ENCODE measurements around the gene GALK2.

The GALK2 gene

DNA sequence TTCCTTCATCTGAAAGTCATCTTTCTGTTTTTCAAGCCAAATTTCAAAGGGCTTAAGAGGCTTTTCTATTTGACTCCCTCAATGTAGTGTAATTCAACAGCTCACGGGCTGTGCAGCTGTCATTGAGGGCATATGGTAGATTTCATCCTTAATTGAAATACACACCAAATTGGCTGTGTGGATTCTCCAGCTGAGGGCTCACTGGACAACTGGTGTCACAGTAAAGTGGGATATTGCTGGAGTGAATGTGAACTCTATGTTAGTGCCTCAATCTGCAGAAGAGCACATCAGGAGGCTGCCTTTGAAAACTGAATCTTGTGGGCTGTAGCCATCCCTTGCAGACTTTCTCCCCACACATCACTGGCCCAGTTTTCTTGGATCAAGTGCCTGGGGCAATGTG is 120.1 kb downstream of the GALK2 start:
- no peak overlapping the region for H3K4me3 ChIP-seq (ENCODE audit: low read depth, low read length)
- TF ChIP-seq, protein P1, sequence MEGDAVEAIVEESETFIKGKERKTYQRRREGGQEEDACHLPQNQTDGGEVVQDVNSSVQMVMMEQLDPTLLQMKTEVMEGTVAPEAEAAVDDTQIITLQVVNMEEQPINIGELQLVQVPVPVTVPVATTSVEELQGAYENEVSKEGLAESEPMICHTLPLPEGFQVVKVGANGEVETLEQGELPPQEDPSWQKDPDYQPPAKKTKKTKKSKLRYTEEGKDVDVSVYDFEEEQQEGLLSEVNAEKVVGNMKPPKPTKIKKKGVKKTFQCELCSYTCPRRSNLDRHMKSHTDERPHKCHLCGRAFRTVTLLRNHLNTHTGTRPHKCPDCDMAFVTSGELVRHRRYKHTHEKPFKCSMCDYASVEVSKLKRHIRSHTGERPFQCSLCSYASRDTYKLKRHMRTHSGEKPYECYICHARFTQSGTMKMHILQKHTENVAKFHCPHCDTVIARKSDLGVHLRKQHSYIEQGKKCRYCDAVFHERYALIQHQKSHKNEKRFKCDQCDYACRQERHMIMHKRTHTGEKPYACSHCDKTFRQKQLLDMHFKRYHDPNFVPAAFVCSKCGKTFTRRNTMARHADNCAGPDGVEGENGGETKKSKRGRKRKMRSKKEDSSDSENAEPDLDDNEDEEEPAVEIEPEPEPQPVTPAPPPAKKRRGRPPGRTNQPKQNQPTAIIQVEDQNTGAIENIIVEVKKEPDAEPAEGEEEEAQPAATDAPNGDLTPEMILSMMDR (IDR thresholded peaks at IDR 0.05; ENCODE audit: control insufficient read depth, extremely low read depth, insufficient read depth) = no peak
- no peak for DNase-seq (ENCODE audit: low read depth)

DNA sequence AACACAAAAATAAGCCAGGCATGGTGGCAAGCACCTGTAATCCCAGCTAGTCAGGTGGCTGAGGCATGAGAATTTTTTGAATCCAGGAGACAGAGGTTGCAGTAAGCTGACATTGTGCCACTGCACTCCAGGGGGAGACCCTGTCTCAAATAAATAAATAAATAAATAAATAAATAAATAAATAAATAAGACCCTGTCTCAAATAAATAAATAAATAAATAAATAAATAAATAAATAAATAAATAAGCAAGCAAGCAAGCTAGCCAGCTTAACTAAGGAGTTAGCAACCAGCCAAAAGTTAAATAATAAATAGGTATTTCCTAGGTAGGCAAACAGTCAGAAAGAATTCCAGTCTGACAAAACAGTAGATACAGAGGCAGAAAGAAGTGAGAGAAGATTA is 123.9 kb downstream of the GALK2 start:
- DNase-seq (ENCODE audit: low read depth) = no peak
- H3K4me3 ChIP-seq (ENCODE audit: low read depth, low read length) = no peak overlapping the region
- TF ChIP-seq, protein P1 (IDR thresholded peaks at IDR 0.05; ENCODE audit: control insufficient read depth, extremely low read depth, insufficient read depth) = no peak

DNA sequence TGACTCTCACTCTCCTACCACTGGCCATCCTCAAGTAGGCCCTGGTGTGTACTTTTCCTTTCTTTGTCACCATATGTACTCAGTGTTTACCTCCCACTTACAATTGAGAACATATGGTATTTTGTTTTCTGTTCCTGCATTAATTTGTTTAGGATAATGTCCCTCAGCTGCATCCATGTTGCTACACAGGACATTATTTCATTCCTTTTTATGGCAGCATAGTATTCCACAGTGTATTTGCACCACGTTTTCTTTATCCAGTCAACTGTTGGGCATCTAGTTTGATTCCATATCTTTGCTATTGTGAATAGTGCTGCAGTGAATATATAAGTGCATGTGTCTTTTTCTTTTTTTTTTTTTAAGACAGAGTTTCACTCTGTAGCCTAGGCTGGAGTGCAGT is 126.2 kb downstream of the GALK2 start:
- no peak for DNase-seq (ENCODE audit: low read depth)
- H3K4me3 ChIP-seq (ENCODE audit: low read depth, low read length) = no peak overlapping the region
- TF ChIP-seq, protein P1 (IDR thresholded peaks at IDR 0.05; ENCODE audit: control insufficient read depth, extremely low read depth, insufficient read depth) = no peak

DNA sequence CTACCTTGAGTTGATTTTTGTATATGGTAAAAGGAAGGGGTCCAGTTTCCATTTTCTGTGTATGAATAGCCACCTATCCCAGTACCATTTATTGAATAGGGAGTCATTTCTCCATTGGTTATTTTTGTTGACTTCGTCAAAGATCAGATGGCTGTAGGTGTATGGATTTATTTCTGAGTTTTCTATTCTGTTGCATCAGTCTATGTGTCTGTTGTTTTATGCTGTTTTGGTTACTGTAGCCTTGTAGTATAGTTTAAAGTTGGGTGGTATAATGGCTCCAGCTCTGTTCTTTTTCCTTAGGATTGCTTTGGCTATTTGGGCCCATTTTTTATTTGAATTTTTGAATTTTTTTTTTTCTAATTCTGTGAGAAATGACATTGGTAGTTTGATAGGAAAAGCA is 127.5 kb downstream of the GALK2 start:
- TF ChIP-seq, protein P1 (IDR thresholded peaks at IDR 0.05; ENCODE audit: control insufficient read depth, extremely low read depth, insufficient read depth) = no peak
- DNase-seq (ENCODE audit: low read depth) = no peak
- no peak overlapping the region for H3K4me3 ChIP-seq (ENCODE audit: low read depth, low read length)

DNA sequence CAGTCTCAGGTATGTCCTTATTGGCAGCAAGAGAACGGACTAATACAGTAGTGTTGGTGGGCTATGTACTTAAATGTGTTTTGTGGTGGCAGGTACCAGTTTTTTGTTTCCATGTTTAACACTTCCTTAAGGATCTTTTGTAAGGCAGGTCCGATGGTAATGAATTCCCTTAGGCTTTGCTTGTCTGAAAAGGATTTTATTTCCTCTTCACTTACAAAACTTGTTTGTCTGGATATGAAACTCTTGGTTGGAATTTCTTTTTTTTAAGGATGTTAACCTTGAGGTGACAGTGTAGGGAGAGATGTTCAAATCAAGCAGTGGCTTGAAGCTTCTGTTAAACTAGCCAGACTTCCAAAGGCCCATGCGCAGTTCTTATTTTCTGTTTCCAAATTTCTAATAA is 130.8 kb downstream of the GALK2 start:
- no peak overlapping the region for H3K4me3 ChIP-seq (ENCODE audit: low read depth, low read length)
- TF ChIP-seq, protein P1 (IDR thresholded peaks at IDR 0.05; ENCODE audit: control insufficient read depth, extremely low read depth, insufficient read depth) = no peak
- DNase-seq (ENCODE audit: low read depth) = no peak

DNA sequence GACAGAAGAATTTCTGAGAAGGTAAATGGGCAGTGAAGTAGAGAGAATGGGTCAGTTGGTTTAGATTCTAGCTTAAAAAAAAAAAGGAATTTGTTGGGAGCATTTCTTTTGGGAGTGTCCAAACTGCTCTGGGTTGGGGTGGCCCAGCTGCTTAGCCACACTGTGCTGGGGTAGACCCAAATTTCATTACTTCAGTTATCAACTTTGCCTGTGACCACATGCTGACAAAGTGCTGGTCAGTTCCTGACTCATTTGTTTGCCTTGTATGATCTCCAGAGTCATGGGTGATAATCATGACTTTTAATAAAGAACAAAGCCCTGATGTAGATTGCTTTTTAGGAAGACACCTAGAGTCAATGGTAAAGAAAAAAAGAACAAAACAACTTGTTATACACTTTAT is 131.5 kb downstream of the GALK2 start:
- DNase-seq (ENCODE audit: low read depth) = no peak
- TF ChIP-seq, protein P1 (IDR thresholded peaks at IDR 0.05; ENCODE audit: control insufficient read depth, extremely low read depth, insufficient read depth) = no peak
- H3K4me3 ChIP-seq (ENCODE audit: low read depth, low read length) = no peak overlapping the region

DNA sequence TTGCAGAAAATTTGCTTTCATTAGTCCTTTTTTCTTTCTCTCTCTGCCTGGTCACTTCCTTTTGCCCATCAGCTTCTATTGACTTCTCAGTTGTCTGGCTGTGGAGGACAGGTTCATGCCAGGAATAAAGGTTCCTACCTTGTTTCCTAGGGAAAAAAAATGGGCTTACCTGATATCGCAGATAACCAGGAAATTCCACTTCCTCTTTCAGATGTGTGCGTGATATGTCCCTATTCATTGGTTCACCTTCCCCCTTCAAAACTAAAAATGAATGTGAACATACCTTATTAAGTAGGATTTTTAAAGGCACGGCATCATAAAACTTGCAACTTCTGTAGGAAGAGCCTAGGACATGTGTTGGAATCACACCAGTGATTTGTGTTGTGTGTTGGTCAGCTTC is 133.0 kb downstream of the GALK2 start:
- H3K4me3 ChIP-seq (ENCODE audit: low read depth, low read length) = no peak overlapping the region
- DNase-seq (ENCODE audit: low read depth) = no peak
- TF ChIP-seq, protein P1 (IDR thresholded peaks at IDR 0.05; ENCODE audit: control insufficient read depth, extremely low read depth, insufficient read depth) = no peak

All from LNCaP clone FGC (cell line).